GM21526 (cell line): ENCODE measurements around the gene SDK1.
"Not testable (repeated sequence)": the region's sequence is repeated elsewhere in the genome, so short reads cannot be mapped to it uniquely, and the experiment has no call there.

Source experiments
- ATAC-seq: cut with Tn5 transposase; IDR thresholded peaks from one replicate; pipeline ENCODE4 v1.9.1; 2021; ENCODE audit warnings: moderate library complexity; ENCODE audit not compliant: unreplicated experiment, low FRiP score

The SDK1 gene

GRCh38 chr7:4264206-4264605 is 963.2 kb downstream of the SDK1 start:
- ATAC-seq: not testable (repeated sequence)

GRCh38 chr7:4265066-4265465 is 964.0 kb downstream of the SDK1 start:
- ATAC-seq: no peak

- no peak for ATAC-seq
These were observed 964.6 kb downstream of the SDK1 start for GRCh38 chr7:4265676-4266075.

- no peak for ATAC-seq
These were observed 965.4 kb downstream of the SDK1 start for GRCh38 chr7:4266270-4267040.

- ATAC-seq: no peak
These were observed 966.4 kb downstream of the SDK1 start for GRCh38 chr7:4267341-4268039.

GRCh38 chr7:4268040-4268965 is 967.3 kb downstream of the SDK1 start:
- ATAC-seq: no peak

- no peak for ATAC-seq
These were observed 968.0 kb downstream of the SDK1 start for GRCh38 chr7:4269086-4269485.

GRCh38 chr7:4269746-4270145 is 968.7 kb downstream of the SDK1 start:
- ATAC-seq: no peak

- no peak for ATAC-seq
These were observed 969.2 kb downstream of the SDK1 start for GRCh38 chr7:4270268-4270667.

- ATAC-seq: no peak
These were observed 970.1 kb downstream of the SDK1 start for GRCh38 chr7:4270941-4271715.

- no peak for ATAC-seq
These were observed 970.6 kb downstream of the SDK1 start for GRCh38 chr7:4271716-4272015.

GRCh38 chr7:4272141-4272540 is 971.1 kb downstream of the SDK1 start:
- no peak for ATAC-seq

GRCh38 chr7:4273566-4274230 is 972.6 kb downstream of the SDK1 start:
- no peak for ATAC-seq

GRCh38 chr7:4274286-4274685 is 973.2 kb downstream of the SDK1 start:
- no peak for ATAC-seq

GRCh38 chr7:4277936-4278335 is 976.9 kb downstream of the SDK1 start:
- no peak for ATAC-seq

- no peak for ATAC-seq
These were observed 978.2 kb downstream of the SDK1 start for GRCh38 chr7:4279216-4279615.

- ATAC-seq: no peak
These were observed 980.4 kb downstream of the SDK1 start for GRCh38 chr7:4281231-4281993.

GRCh38 chr7:4282434-4283223 is 981.6 kb downstream of the SDK1 start:
- ATAC-seq: no peak
